Ascending aorta (tissue), 2 donors: ENCODE measurements around the gene PANK1. TPM values are rescaled to one million over a fixed set of nuclear protein-coding genes. Genes with fewer than 3 reads are reported as not detected.
A peak's percentile ranks its signal among the peaks of the same experiment; 100 is the strongest.

Experiments
- DNase-seq, 2 donors: peaks; one replicate each; pipeline ENCODE4 v3.0.0-alpha.2; 2019; ENCODE audit warnings: low spot score in 2 of 2
- H3K27ac ChIP-seq, 2 donors: fragments of 200-600 bp; sonication (generic); one replicate each; pipeline ENCODE4 v1.5.1; 2016 to 2017; ENCODE audit warnings: mild to moderate bottlenecking in 1 of 2
- H3K27me3 ChIP-seq: fragments of 200-600 bp; sonication (generic); one replicate; pipeline ENCODE4 v1.5.1; 2017
- H3K36me3 ChIP-seq, 2 donors: fragments of 200-600 bp; sonication (generic); one replicate each; pipeline ENCODE4 v1.5.1; 2016
- H3K4me1 ChIP-seq, 2 donors: fragments of 200-600 bp; sonication (generic); one replicate each; pipeline ENCODE4 v1.5.1; 2016 to 2017; ENCODE audit warnings: mild to moderate bottlenecking in 1 of 2
- H3K4me3 ChIP-seq, 2 donors: fragments of 200-600 bp; sonication (generic); one replicate each; pipeline ENCODE4 v1.5.1; 2016 to 2017; ENCODE audit warnings: mild to moderate bottlenecking in 1 of 2
- H3K9me3 ChIP-seq, 2 donors: fragments of 200-600 bp; sonication (generic); one replicate each; pipeline ENCODE4 v1.5.1; 2016
- CTCF ChIP-seq, 3 experiments: fragments of 200-600 bp in 2 of 3; fragments of 450-650 bp in 1 of 3; sonication (generic) in 2 of 3; IDR thresholded peaks; one replicate each; pipeline ENCODE4 v1.5.1; 2016 to 2019; ENCODE audit warnings: antibody characterized with exemption in 3 of 3, mild to moderate bottlenecking in 1 of 3, moderate library complexity in 1 of 3
- intact Hi-C: fragments of 100-400 bp; cut with DNase I; formaldehyde crosslinking; loops from one replicate; pipeline ENCODE4 v1.15.1; 2023
- total RNA-seq: library from RNA; depleted of rRNA; stranded (reverse); fragments of >200 nt; gene quantifications from one replicate; pipeline ENCODE4 v1.1.0, GENCODE V29; 2016

Gene PANK1
- total RNA-seq, 1 donor from 2014 or later, result 1.5 TPM

- no peak for TF ChIP-seq CTCF (IDR thresholded peaks at IDR 0.05)
- intact Hi-C loops, result no loop called here
- H3K9me3 ChIP-seq, result no peaks in the 10 kb centered on the region
- H3K27ac ChIP-seq, result no peak overlapping the region
- H3K36me3 ChIP-seq, result no peaks in the 10 kb centered on the region
- no peak for DNase-seq
- no peaks in the 10 kb centered on the region for H3K4me1 ChIP-seq
- no peak overlapping the region for H3K4me3 ChIP-seq
- H3K27me3 ChIP-seq, result no peaks in the 10 kb centered on the region
Measured at GRCh38 chr10:89566095-89566950, 78.7 kb downstream of the PANK1 start.

GRCh38 chr10:89565180-89565579, 79.9 kb downstream of the PANK1 start:
- H3K36me3 ChIP-seq, result no peaks in the 10 kb centered on the region
- no peak for DNase-seq
- intact Hi-C loops, result no loop called here
- H3K9me3 ChIP-seq, result no peaks in the 10 kb centered on the region
- no peaks in the 10 kb centered on the region for H3K27me3 ChIP-seq
- H3K4me1 ChIP-seq, result no peaks in the 10 kb centered on the region
- no peak overlapping the region for H3K27ac ChIP-seq
- no peak overlapping the region for H3K4me3 ChIP-seq
- no peak for TF ChIP-seq CTCF (IDR thresholded peaks at IDR 0.05)

- DNase-seq, result no peak
- Histone ChIP-seq H3K27ac (no peak overlapping the region), H3K9me3 (no peaks in the 10 kb centered on the region), H3K4me1 (no peaks in the 10 kb centered on the region), H3K36me3 (no peaks in the 10 kb centered on the region), H3K4me3 (no peak overlapping the region), H3K27me3 (no peaks in the 10 kb centered on the region)
- intact Hi-C loops, result loop anchor here (1.0 to 5.0 kb wide), 2 partner anchors 82 to 138 kb away; no protein-coding TSS in a partner anchor
- peak; percentile 68 to 78 (median 75) for TF ChIP-seq CTCF (IDR thresholded peaks at IDR 0.05)
Measured at GRCh38 chr10:89563861-89564478, 81.1 kb downstream of the PANK1 start.

GRCh38 chr10:89563311-89563710, 81.7 kb downstream of the PANK1 start:
- no peak for TF ChIP-seq CTCF (IDR thresholded peaks at IDR 0.05)
- Histone ChIP-seq H3K27ac (no peak overlapping the region), H3K4me3 (no peak overlapping the region), H3K9me3 (no peaks in the 10 kb centered on the region), H3K27me3 (no peaks in the 10 kb centered on the region), H3K4me1 (no peaks in the 10 kb centered on the region), H3K36me3 (no peaks in the 10 kb centered on the region)
- DNase-seq, result no peak
- intact Hi-C loops, result loop anchor here (5.0 kb wide), 1 partner anchor 81 kb away; no protein-coding TSS in a partner anchor

- Histone ChIP-seq H3K36me3 (no peaks in the 10 kb centered on the region), H3K9me3 (no peaks in the 10 kb centered on the region), H3K27ac (no peak overlapping the region), H3K27me3 (no peaks in the 10 kb centered on the region), H3K4me1 (no peaks in the 10 kb centered on the region), H3K4me3 (no peak overlapping the region)
- TF ChIP-seq CTCF (IDR thresholded peaks at IDR 0.05), result no peak
- no peak for DNase-seq
- intact Hi-C loops, result no loop called here
Measured at GRCh38 chr10:89556600-89556999, 88.4 kb downstream of the PANK1 start.
